ENCODE results near the gene B3GALT4. TPM values are rescaled to one million over a fixed set of nuclear protein-coding genes. Genes with fewer than 3 reads are reported as not detected.

B3GALT4 gene
- total and polyA plus RNA-seq, 12 donors, result 2.6 to 23.7 (median 13.7) TPM

DNA sequence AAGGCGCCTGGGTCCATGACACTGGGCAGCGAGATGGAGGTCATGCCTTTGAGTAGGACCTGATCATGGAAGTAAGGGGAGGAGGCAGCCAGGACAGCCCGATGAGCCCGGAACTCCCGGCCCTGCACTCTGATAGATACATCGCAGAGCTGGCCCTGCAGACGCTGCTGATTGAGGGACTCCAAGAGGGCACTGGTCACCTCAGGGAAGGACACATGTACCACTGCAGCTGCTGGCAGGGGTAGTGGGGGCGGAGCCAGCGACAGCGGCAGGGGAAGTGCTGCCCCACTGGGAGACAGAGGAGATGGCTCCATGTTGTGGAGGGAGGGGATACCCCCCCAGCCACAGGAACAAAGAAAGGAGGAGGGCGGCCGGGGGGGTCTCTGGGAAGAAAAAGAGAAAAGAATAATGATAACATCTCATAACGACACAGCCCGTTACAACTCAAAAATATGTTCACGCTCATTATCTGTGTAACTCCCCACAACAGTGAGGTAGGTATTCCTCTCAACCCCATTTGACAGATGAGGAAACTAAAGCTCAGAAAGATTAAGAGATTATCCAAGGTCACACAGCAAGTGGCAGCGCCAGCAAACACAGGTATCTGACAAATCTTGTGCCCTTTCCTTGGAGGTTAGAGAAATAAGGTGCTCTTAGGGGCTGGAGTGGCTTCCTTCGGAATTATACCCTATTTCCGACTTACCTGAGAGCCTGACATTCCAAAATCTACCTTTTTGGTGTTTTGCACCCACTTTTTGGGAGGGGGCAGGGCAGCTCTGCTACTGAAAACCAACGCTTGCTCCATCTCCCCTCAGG, 39.9 kb downstream of the B3GALT4 start:
- DNase-seq, result peak in 6 of 7 donors; percentile 25 to 66 (median 44)
- H3K27ac ChIP-seq, result peak overlapping the region in 3 of 5 donors; percentile 72 to 90 (median 81)
- intact Hi-C loops (cut with DNase I), result no loop called here

DNA sequence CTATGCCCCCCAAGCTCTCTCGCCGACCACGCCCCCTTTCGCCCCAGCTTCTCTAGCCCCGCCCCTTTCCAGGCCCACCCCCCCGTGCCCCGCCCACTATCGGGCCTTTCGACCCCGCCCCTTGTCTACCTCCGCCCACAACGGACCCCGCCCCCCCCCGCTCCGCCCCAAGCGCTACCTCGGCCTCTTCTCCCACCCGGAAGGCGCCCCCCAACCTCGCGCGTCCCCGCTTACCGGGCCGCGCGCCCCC, 40.4 kb downstream of the B3GALT4 start:
- WGBS, 4 donors, result 0 to 2% (median 1%) methylated on average over 9 to 27 of the region's 27 CpGs; no CpG with 5 or more reads in 1 of the 4 donors

More for the DNA sequence above, 39.9 kb downstream of the B3GALT4 start:
- Histone ChIP-seq H3K27me3 (no peaks in the 10 kb centered on the region), H3K4me1 (replicated peaks in 1 of 2) (peaks cover 52 to 69% of the 10 kb centered on the region in 2 donors), H3K36me3 (replicated peaks in 1 of 2) (peaks cover 0 to 32% of the 10 kb centered on the region in 2 donors), H3K9me3 (replicated peaks in 1 of 3) (no peaks in the 10 kb centered on the region), H3K4me3 (peak overlapping the region in 2 of 4 donors; percentile 35 to 58)
- 66 to 74% (median 70%) methylated on average over 17 to 19 of the region's 19 CpGs for WGBS, 4 donors
- TF ChIP-seq, protein P1, sequence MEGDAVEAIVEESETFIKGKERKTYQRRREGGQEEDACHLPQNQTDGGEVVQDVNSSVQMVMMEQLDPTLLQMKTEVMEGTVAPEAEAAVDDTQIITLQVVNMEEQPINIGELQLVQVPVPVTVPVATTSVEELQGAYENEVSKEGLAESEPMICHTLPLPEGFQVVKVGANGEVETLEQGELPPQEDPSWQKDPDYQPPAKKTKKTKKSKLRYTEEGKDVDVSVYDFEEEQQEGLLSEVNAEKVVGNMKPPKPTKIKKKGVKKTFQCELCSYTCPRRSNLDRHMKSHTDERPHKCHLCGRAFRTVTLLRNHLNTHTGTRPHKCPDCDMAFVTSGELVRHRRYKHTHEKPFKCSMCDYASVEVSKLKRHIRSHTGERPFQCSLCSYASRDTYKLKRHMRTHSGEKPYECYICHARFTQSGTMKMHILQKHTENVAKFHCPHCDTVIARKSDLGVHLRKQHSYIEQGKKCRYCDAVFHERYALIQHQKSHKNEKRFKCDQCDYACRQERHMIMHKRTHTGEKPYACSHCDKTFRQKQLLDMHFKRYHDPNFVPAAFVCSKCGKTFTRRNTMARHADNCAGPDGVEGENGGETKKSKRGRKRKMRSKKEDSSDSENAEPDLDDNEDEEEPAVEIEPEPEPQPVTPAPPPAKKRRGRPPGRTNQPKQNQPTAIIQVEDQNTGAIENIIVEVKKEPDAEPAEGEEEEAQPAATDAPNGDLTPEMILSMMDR (IDR thresholded peaks at IDR 0.05), result no peak
- TF ChIP-seq POLR2A (IDR thresholded peaks at IDR 0.05), result no peak

GRCh38 chr6:33317669-33318425, 40.9 kb downstream of the B3GALT4 start, which contains the start of gene ZBTB22:
Gene ZBTB22, minus strand, starts transcription at chr6:33317744. Its CDS starts 828 bp downstream, at chr6:33316916.
- Histone ChIP-seq H3K4me1 (replicated peaks in 1 of 2) (peaks cover 49 to 66% of the 10 kb centered on the region in 2 donors), H3K4me3 (peak within 1 kb of the TSS in 2 of 4 donors; percentile 35 to 58), H3K27ac (peak within 1 kb of the TSS; percentile 72 to 90 (median 78)), H3K27me3 (no peaks in the 10 kb centered on the region), H3K9me3 (replicated peaks in 1 of 3) (no peaks in the 10 kb centered on the region), H3K36me3 (replicated peaks in 1 of 2) (peaks cover 0 to 32% of the 10 kb centered on the region in 2 donors)
- TF ChIP-seq POLR2A (IDR thresholded peaks at IDR 0.05), result peak; percentile 22 to 73
- TF ChIP-seq, protein P1 (IDR thresholded peaks at IDR 0.05), result peak in 1 of 6 experiments; percentile 10
- peak; percentile 98 to 100 (median 100) for DNase-seq
- WGBS, 4 donors, result 1 to 2% (median 1%) methylated on average over 24 to 44 of the region's 44 CpGs
- intact Hi-C loops (cut with DNase I), result no loop called here

More for the DNA sequence above, 40.4 kb downstream of the B3GALT4 start:
- intact Hi-C loops (cut with DNase I), result no loop called here
- H3K4me3 ChIP-seq, result peak overlapping the region in 2 of 4 donors; percentile 35 to 58
- peaks cover 51 to 68% of the 10 kb centered on the region in 2 donors for H3K4me1 ChIP-seq (replicated peaks in 1 of 2)
- peaks cover 0 to 32% of the 10 kb centered on the region in 2 donors for H3K36me3 ChIP-seq (replicated peaks in 1 of 2)
- H3K27me3 ChIP-seq, result no peaks in the 10 kb centered on the region
- peak overlapping the region in 3 of 5 donors; percentile 72 to 90 (median 81) for H3K27ac ChIP-seq
- DNase-seq, result peak in 2 of 7 donors; percentile 69 to 74
- H3K9me3 ChIP-seq (replicated peaks in 1 of 3), result no peaks in the 10 kb centered on the region
- TF ChIP-seq, protein P1 (IDR thresholded peaks at IDR 0.05), result no peak
- TF ChIP-seq POLR2A (IDR thresholded peaks at IDR 0.05), result no peak

Measured in adrenal gland (tissue), 12 donors.